Neural cell (in vitro differentiated cells): ENCODE measurements around the gene NOL11. TPM values are rescaled to one million over a fixed set of nuclear protein-coding genes. Genes with fewer than 3 reads are reported as not detected.

ENCODE experiments used
- H2AFZ ChIP-seq: fragments of 200-600, 300-800 bp; sonication (generic), shearing (Covaris generic); 2 replicates; pipeline ENCODE4 v1.6.0; 2014; ENCODE audit warnings: low read depth, mild to moderate bottlenecking, antibody characterized with exemption, low read length, moderate library complexity
- H3F3A ChIP-seq: fragments of 200-600 bp; shearing (Covaris generic); 2 replicates; pipeline ENCODE4 v1.6.1; 2016; ENCODE audit warnings: mild to moderate bottlenecking, moderate library complexity, mixed read lengths, antibody characterized with exemption, low read length; ENCODE audit not compliant: insufficient read depth, poor library complexity, severe bottlenecking
- H3K27ac ChIP-seq: fragments of 200-600, 300-800 bp; sonication (generic), shearing (Covaris generic); 2 replicates; pipeline ENCODE4 v1.5.1; 2014; ENCODE audit warnings: mild to moderate bottlenecking, low read length, moderate library complexity
- H3K27me3 ChIP-seq: fragments of 300-800, 200-600 bp; sonication (generic), shearing (Covaris generic); 2 replicates; pipeline ENCODE4 v1.6.0; 2014; ENCODE audit warnings: mild to moderate bottlenecking, low read depth, low read length, moderate library complexity; ENCODE audit not compliant: insufficient read depth
- H3K36me3 ChIP-seq: fragments of 300-800, 200-600 bp; sonication (generic), shearing (Covaris generic); 2 replicates; pipeline ENCODE4 v1.5.1; 2014; ENCODE audit warnings: mild to moderate bottlenecking, antibody characterized with exemption, low read length, moderate library complexity; ENCODE audit not compliant: insufficient read depth
- H3K4me2 ChIP-seq: fragments of 300-800, 200-600 bp; sonication (generic), shearing (Covaris generic); 2 replicates; pipeline ENCODE4 v1.6.0; 2014; ENCODE audit warnings: mild to moderate bottlenecking, low read length
- H3K4me3 ChIP-seq: fragments of 300-800, 200-600 bp; sonication (generic), shearing (Covaris generic); 2 replicates; pipeline ENCODE4 v1.5.1; 2014; ENCODE audit warnings: mild to moderate bottlenecking, low read length, moderate library complexity
- H3K79me2 ChIP-seq: fragments of 200-600 bp; shearing (Covaris generic); replicated peaks from 2 replicates; pipeline ENCODE4 v1.6.0; 2014; ENCODE audit warnings: mild to moderate bottlenecking, low read length, moderate library complexity; ENCODE audit not compliant: insufficient read depth
- H3K9ac ChIP-seq: fragments of 300-800, 200-600 bp; sonication (generic), shearing (Covaris generic); 2 replicates; pipeline ENCODE4 v1.6.1; 2016; ENCODE audit warnings: mild to moderate bottlenecking, low read length, mixed read lengths
- H3K9me2 ChIP-seq: fragments of 200-600 bp; shearing (Covaris generic); 2 replicates; pipeline ENCODE4 v1.6.1; 2016; ENCODE audit warnings: mild to moderate bottlenecking, low read length, mixed read lengths; ENCODE audit not compliant: insufficient read depth
- H3K9me3 ChIP-seq: fragments of 200-600, 300-800 bp; sonication (generic), shearing (Covaris generic); 2 replicates; pipeline ENCODE4 v1.6.1; 2016; ENCODE audit warnings: mild to moderate bottlenecking, mixed run types, low read length, moderate library complexity, mixed read lengths
- H4K20me1 ChIP-seq: fragments of 200-600 bp; shearing (Covaris generic); 2 replicates; pipeline ENCODE4 v1.6.1; 2016; ENCODE audit warnings: mild to moderate bottlenecking, mixed run types; ENCODE audit not compliant: insufficient read depth
- EP300 ChIP-seq: fragments of 450-650 bp; conservative IDR thresholded peaks from 2 replicates; pipeline ENCODE4 v1.6.1; 2014; ENCODE audit warnings: antibody characterized with exemption, mild to moderate bottlenecking, moderate library complexity; ENCODE audit not compliant: poor library complexity, severe bottlenecking
- EZH2 ChIP-seq: fragments of 200-600, 300-800 bp; shearing (Covaris generic), sonication (generic); IDR thresholded peaks from 2 replicates; pipeline ENCODE4 v1.6.1; 2014; ENCODE audit warnings: antibody characterized with exemption, low read length, borderline replicate concordance, mild to moderate bottlenecking; ENCODE audit not compliant: insufficient read depth, poor library complexity, severe bottlenecking
- MXI1 ChIP-seq: fragments of 450-650 bp; conservative IDR thresholded peaks from 2 replicates; pipeline ENCODE4 v1.6.1; 2014; ENCODE audit warnings: antibody characterized with exemption, mild to moderate bottlenecking; ENCODE audit not compliant: poor library complexity, severe bottlenecking
- POLR2AphosphoS5 ChIP-seq: IDR thresholded peaks from 2 replicates; pipeline ENCODE4 v1.6.1; 2012
- RAD21 ChIP-seq: fragments of 450-650 bp; conservative IDR thresholded peaks from 2 replicates; pipeline ENCODE4 v1.6.1; 2014; ENCODE audit warnings: antibody characterized with exemption, mild to moderate bottlenecking, moderate library complexity
- SMC3 ChIP-seq: fragments of 450-650 bp; conservative IDR thresholded peaks from 2 replicates; pipeline ENCODE4 v1.6.1; 2014; ENCODE audit warnings: antibody characterized with exemption, mild to moderate bottlenecking, moderate library complexity; ENCODE audit not compliant: poor library complexity
- TAF1 ChIP-seq: IDR thresholded peaks from 2 replicates; pipeline ENCODE4 v1.6.1; 2012; ENCODE audit warnings: low read depth
- polyA plus RNA-seq: library from polyadenylated mRNA; depleted of rRNA; stranded (reverse); fragments of >200 nt; gene quantifications from 2 replicates; pipeline ENCODE4 v1.2.3, GENCODE V29; 2014
- TF ChIP-seq, protein P1 (sequence below): IDR thresholded peaks from 2 replicates; pipeline ENCODE4 v1.6.1; 2012; ENCODE audit warnings: borderline replicate concordance
- TF ChIP-seq, protein P2 (sequence below): fragments of 450-650 bp; IDR thresholded peaks from 2 replicates; pipeline ENCODE4 v1.5.1; 2014; ENCODE audit warnings: antibody characterized with exemption, mild to moderate bottlenecking, moderate library complexity; ENCODE audit not compliant: poor library complexity, severe bottlenecking

NOL11 gene
- polyA plus RNA-seq, 1 donor from 2014 or later = 59.7 TPM

DNA sequence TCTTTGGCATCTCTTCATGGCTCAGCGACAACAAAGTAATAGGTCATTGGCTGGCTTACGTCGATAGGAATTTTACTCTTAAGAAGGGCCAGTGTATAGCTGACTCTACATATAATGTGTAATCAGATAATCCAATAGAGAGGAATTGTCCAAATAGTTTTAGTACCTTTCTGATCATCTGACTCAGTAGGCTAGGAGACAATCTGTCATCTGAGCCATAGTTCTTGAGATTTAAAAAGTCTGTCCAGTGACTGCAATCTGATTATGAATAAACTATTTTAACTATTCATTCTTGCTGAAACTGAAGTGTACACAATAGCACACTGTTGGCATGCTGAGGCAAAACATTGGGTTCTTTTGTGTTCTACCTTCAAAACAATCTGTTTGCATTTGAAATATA, 21.4 kb upstream of the NOL11 start:
- Histone ChIP-seq H3K9me3 (no peaks in the 10 kb centered on the region), H3K4me2 (no peak overlapping the region), H3F3A (no peaks in the 10 kb centered on the region), H3K27me3 (no peaks in the 10 kb centered on the region), H2AFZ (no peak overlapping the region), H3K9me2 (no peaks in the 10 kb centered on the region), H3K9ac (no peak overlapping the region), H3K4me3 (no peak overlapping the region), H3K27ac (no peak overlapping the region), H3K79me2 (no peaks in the 10 kb centered on the region), H3K36me3 (no peaks in the 10 kb centered on the region), H4K20me1 (no peaks in the 10 kb centered on the region)
- TF ChIP-seq SMC3 (no peak), MXI1 (no peak), POLR2AphosphoS5 (no peak), RAD21 (no peak), EP300 (no peak), TAF1 (no peak), EZH2 (no peak)
- TF ChIP-seq, protein P1, sequence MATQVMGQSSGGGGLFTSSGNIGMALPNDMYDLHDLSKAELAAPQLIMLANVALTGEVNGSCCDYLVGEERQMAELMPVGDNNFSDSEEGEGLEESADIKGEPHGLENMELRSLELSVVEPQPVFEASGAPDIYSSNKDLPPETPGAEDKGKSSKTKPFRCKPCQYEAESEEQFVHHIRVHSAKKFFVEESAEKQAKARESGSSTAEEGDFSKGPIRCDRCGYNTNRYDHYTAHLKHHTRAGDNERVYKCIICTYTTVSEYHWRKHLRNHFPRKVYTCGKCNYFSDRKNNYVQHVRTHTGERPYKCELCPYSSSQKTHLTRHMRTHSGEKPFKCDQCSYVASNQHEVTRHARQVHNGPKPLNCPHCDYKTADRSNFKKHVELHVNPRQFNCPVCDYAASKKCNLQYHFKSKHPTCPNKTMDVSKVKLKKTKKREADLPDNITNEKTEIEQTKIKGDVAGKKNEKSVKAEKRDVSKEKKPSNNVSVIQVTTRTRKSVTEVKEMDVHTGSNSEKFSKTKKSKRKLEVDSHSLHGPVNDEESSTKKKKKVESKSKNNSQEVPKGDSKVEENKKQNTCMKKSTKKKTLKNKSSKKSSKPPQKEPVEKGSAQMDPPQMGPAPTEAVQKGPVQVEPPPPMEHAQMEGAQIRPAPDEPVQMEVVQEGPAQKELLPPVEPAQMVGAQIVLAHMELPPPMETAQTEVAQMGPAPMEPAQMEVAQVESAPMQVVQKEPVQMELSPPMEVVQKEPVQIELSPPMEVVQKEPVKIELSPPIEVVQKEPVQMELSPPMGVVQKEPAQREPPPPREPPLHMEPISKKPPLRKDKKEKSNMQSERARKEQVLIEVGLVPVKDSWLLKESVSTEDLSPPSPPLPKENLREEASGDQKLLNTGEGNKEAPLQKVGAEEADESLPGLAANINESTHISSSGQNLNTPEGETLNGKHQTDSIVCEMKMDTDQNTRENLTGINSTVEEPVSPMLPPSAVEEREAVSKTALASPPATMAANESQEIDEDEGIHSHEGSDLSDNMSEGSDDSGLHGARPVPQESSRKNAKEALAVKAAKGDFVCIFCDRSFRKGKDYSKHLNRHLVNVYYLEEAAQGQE = no peak
- TF ChIP-seq, protein P2, sequence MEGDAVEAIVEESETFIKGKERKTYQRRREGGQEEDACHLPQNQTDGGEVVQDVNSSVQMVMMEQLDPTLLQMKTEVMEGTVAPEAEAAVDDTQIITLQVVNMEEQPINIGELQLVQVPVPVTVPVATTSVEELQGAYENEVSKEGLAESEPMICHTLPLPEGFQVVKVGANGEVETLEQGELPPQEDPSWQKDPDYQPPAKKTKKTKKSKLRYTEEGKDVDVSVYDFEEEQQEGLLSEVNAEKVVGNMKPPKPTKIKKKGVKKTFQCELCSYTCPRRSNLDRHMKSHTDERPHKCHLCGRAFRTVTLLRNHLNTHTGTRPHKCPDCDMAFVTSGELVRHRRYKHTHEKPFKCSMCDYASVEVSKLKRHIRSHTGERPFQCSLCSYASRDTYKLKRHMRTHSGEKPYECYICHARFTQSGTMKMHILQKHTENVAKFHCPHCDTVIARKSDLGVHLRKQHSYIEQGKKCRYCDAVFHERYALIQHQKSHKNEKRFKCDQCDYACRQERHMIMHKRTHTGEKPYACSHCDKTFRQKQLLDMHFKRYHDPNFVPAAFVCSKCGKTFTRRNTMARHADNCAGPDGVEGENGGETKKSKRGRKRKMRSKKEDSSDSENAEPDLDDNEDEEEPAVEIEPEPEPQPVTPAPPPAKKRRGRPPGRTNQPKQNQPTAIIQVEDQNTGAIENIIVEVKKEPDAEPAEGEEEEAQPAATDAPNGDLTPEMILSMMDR = no peak

DNA sequence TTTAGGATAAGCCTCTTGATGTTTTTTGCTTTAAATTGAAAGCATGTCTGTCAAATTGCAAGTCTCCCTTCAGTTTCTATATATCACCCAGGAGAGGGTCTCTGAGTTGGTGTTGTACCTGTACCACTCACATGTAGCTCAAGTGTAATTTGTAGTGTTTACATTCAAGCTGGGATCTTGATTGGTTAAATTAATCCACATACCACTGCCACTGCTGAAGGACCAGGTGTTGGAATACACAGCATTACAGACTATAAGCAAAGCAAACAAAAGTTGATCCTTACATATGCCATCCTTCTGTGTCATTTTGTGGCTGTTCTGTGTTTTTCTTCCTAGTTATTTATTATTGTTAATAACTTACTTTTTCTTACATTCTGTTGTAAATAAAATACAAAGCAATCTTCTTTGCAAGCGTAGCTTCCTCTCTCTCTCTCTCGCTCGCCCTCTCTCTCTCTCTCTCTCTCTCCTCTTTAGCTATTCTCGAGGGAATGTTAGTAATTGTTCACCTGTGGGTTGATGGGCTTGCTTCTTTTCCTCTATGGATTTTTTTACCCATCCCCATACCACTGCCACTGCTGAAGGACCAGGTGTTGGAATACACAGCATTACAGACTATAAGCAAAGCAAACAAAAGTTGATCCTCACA, 20.8 kb upstream of the NOL11 start:
- no peak overlapping the region for H3K9ac ChIP-seq
- no peaks in the 10 kb centered on the region for H3F3A ChIP-seq
- no peak overlapping the region for H2AFZ ChIP-seq
- H3K27ac ChIP-seq = no peak overlapping the region
- TF ChIP-seq, protein P1 = no peak
- no peak for TF ChIP-seq EP300
- TF ChIP-seq SMC3 = no peak
- TF ChIP-seq RAD21 = no peak
- TF ChIP-seq MXI1 = no peak
- TF ChIP-seq POLR2AphosphoS5 = no peak
- no peak for TF ChIP-seq EZH2
- TF ChIP-seq, protein P2 = no peak
- TF ChIP-seq TAF1 = no peak
- H3K36me3 ChIP-seq = no peaks in the 10 kb centered on the region
- no peaks in the 10 kb centered on the region for H4K20me1 ChIP-seq
- no peaks in the 10 kb centered on the region for H3K9me3 ChIP-seq
- no peaks in the 10 kb centered on the region for H3K9me2 ChIP-seq
- H3K79me2 ChIP-seq = no peaks in the 10 kb centered on the region
- no peak overlapping the region for H3K4me2 ChIP-seq
- no peaks in the 10 kb centered on the region for H3K27me3 ChIP-seq
- no peak overlapping the region for H3K4me3 ChIP-seq
